HG03045 (cell line): ENCODE measurements around the gene SF3A1.

Source experiments
- ATAC-seq: cut with Tn5 transposase; IDR thresholded peaks from one replicate; pipeline ENCODE4 v1.9.1; 2021; ENCODE audit warnings: mild to moderate bottlenecking, moderate library complexity; ENCODE audit not compliant: unreplicated experiment

The SF3A1 gene

DNA sequence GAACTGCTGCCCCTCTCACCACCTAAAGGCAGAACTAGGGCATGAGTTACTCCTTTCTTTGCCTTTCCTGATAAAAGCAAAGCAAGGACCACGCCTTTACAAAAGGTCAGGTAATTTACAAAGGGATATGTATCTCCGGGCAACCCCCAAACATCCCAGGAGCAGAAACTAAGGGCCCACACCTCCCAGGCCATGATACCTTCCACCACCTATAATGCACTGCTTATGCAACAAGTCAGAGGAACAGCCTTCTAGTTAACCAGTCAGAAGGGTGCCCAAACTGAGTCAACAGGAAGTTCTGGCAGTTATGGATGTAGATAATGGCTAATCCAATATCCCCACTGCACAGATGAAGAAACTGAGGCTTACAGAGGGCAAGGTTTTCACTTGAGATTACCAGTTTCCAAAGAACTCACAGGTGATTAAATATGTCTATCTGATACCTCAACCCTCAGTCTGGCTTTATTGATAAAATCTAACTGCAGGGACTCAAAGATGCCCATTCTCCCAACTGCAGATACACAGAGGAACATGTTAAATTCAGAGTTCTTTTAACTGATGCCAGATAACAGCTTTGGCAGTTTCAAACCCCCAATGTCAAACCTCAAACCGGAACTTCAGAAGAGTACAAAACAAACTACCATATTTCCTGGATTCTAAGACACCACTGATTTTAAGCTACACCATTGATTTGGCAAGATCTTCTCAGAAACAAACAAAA is 50.6 kb downstream of the SF3A1 start:
- no peak for ATAC-seq

- ATAC-seq: no peak
Measured at GRCh38 chr22:30305519-30305905, 51.2 kb downstream of the SF3A1 start.

DNA sequence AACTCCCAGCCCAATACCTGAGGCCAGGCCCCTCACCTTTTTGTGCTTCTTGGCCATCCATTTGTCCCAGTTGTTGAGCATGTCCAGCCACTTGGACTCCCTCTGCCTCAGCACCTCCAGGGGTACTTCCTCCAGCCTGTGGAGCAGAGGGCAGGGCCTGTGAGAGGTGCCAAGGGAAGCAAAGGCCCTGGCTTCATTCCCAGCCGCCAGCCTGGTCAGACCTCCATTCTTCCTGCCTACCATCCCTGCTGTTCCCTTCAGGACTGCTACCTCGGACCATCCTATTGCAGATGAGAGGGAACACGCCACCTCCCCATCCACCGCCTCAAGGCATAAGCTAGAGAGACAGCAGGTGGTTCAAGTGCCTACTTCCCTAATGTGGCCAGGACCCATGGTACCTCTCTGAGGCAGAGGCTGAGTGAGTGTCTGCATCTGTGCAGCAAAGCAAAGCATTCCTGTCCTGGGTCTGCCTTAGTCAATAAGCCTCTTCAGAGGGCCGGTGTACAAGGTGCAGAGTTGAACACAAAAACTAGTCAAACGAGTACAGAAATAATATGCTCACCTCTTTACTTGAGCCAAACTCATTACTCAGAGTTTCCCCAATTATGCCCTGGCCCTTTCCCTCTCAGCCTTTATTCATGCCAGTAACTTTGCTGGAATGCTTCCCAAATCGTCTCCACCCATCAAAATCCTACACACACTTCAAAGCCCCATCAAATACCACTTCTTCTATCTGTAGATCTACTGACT is 52.0 kb downstream of the SF3A1 start:
- no peak for ATAC-seq

- ATAC-seq: no peak
Measured at GRCh38 chr22:30302810-30303138, 53.9 kb downstream of the SF3A1 start.

DNA sequence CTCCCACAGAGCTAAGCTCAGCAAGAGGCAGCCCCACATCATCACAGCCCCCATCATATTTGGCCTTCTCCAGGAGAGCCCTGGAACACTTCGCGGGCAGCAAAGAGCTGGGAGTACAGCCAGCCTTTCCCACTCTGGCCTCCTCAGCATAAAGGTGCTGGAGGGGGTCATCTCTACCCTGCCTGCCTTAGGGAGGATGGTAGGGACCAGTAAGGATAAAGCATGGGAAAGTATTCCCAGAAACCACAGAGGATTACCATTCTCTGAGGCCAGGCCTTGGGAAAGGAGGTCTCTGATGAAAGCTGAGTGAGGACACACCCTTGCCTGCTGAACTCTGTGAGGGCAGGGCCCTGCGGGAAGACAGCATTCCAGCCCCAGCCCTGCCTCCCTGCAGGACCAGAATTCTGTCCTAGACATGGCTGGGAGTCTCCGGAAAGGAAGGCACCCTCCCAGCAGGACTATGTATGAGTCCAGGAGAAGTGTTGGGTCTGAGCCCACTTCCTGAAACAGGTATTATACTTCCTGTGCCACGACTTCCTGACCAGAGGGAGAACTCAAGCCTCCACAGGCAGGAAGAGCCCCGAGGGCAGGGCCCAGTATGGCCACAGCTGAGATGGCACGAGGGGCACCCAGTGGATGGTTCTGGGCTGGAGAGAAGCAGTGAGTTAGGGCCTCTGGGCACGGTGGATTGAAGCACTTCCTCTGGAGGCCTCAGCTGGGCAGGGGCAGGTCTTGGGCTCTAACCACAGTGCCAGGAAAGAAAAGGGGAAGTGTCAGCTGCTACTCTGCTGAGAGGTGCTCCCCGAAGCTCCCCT is 54.5 kb downstream of the SF3A1 start:
- ATAC-seq: no peak

DNA sequence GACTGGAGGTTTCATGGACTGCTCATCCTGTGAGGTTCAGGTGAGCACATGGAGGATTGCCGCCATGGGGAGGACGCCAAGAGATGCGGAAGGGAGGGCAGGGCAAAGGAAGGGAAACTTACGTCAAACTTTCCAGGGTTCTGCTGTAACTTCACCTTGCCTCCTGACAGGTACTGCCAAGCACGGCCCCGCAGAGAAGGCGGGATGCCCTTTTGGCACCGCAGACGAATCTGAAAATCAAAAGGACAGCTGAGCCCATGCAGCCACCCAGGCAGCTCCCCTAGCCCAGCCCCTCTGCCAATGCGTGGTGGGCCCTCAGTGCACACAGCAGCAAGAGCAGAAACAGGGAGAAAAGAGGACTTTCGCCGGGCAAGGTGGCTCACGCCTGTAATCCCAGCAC is 57.4 kb downstream of the SF3A1 start:
- ATAC-seq: no peak

GRCh38 chr22:30297991-30298701 is 58.5 kb downstream of the SF3A1 start:
- no peak for ATAC-seq

- ATAC-seq: no peak
Measured at GRCh38 chr22:30297276-30297990, 59.3 kb downstream of the SF3A1 start.

GRCh38 chr22:30296833-30297232 is 59.9 kb downstream of the SF3A1 start:
- ATAC-seq: no peak

- ATAC-seq: no peak
Measured at GRCh38 chr22:30296324-30296723, 60.4 kb downstream of the SF3A1 start.

DNA sequence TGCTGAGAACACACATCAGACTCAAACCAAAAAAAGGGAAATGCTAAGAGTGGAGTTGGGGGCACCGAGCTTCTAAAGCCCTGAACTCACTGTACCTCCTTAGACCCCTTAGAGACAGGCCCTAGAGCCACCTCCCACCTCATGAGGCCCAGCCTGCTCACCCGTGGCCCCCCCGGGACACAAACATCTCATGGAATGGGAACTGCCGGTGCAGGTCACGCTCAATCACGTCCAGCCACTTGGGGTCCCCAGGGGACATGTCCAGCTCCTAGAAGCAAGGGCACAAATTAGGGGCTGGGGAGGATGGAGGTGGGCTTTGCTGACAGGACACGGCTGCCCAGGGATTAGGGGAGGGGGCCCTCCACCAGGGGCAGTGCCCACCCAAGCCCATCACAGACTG is 61.1 kb downstream of the SF3A1 start:
- ATAC-seq: no peak

DNA sequence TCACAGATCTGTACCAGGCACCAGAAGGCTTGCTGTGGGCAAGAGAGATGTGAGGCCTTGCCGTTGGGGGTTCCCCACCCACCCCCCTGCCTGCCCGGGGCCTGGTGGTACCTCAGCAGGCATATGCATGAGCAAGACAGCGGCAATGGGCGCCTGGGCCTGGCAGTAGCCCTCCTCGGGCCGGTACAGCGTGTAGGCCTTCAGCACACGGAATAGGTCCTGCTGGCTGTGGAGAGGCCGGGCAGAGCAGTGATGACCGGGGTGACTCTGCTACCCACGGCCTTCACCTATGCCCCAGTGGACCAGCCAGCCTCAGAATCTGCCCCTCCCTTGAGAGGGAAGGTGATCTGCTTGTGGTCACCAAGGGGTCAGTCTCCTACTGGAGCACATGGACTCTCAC is 61.9 kb downstream of the SF3A1 start:
- ATAC-seq: no peak

DNA sequence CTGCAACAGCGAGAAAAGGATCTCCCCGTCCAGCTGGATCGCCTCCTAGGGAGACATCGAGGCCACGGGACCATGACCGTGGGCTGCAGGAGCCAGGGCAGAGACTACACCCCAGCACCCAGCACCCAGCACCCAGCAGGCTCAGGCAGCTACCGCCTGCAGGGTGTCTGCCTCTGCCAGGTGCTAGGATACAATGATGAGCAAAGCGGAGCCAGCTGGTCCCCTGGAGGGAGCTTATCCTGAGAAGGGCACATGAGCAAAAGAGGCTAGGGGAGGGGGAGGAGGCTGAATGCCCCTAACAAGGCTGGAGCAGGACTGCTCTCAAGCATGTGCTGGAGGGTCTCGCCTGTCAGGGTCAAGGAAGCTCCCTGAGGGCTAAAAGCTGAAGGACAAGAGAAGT is 62.6 kb downstream of the SF3A1 start:
- ATAC-seq: no peak

GRCh38 chr22:30293026-30293425 is 63.7 kb downstream of the SF3A1 start:
- no peak for ATAC-seq

- ATAC-seq: no peak
Measured at GRCh38 chr22:30292069-30292970, 64.4 kb downstream of the SF3A1 start.

GRCh38 chr22:30291058-30291892 is 65.4 kb downstream of the SF3A1 start:
- ATAC-seq: no peak

DNA sequence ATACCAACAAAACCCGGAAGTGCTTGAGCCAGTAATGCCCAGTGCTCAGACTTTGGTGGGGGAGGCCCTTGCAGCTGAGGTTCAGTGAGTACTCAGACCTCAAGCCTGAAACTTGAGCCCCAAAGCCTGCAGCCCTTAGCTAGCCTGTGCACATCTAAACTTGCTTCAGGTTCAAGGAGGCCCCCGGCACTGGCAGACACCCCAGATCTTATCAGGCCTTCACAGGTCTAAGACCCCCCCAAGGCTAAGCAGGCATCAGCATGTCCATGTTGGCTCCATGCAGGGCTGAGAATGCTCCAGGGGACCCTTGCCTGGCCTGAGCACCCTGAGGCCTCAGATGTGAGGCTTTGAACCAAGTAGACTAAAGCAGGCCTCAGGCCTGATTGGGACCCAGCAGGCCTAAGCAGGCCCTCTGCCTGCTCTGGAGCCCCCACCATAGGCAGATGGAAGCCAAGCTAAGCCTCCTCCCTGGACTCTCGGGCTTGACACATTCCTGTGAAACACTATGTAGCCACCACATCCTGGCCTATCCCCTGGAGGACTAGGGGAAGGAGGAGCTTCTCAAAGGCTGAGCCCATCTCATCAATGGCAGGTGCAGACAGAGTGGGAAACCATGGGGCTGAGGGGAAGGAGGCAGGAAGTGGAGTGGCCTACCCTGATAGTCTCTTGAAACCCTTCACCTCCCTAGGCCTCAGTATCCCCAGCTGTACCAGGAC is 66.2 kb downstream of the SF3A1 start:
- no peak for ATAC-seq

GRCh38 chr22:30289980-30290313 is 66.7 kb downstream of the SF3A1 start:
- ATAC-seq: peak; percentile 7
